Erythroblast (primary cell): ENCODE results near the gene SQSTM1.

ENCODE experiments used
- GATA1 ChIP-seq: IDR thresholded peaks from 2 replicates; pipeline ENCODE4 v1.6.1; 2011; ENCODE audit warnings: low read depth, mild to moderate bottlenecking, control low read depth, low read length, moderate library complexity
- POLR2A ChIP-seq: IDR thresholded peaks from 2 replicates; pipeline ENCODE4 v1.6.1; 2011; ENCODE audit warnings: mild to moderate bottlenecking, low read length

DNA sequence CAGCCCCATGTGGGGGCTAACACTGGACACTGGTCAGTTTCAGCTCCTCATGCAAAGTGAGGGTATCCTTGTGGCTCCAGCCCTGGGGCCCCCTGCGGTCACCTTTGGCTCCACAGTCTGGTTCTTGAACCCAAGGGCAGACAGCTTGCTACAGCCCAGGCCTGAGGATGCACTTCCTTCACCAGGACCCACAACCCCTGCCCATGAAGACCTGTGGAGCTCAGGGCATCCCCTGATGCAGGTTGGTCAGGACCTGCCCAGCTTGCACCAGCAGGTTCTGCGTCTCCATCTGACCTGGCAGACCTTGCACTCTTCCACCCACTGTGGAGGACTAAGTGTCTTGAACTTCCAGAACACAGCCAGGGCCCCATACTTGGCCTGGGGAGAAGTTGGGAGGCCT is 41.6 kb downstream of the SQSTM1 start:
- TF ChIP-seq POLR2A (no peak), GATA1 (no peak)
